Mesendoderm (in vitro differentiated cells): ENCODE results near the gene ROR1.

Source experiments
- DNase-seq: peaks from one replicate; pipeline ENCODE4 v3.0.0; 2013
- H2AK5ac ChIP-seq: 2 replicates; pipeline ENCODE4 v1.6.1; 2013; ENCODE audit warnings: low read length, inconsistent platforms
- H2BK120ac ChIP-seq: 2 replicates; pipeline ENCODE4 v1.6.1; 2013; ENCODE audit warnings: low read depth, mild to moderate bottlenecking, low read length, moderate library complexity, mixed read lengths
- H2BK15ac ChIP-seq: replicated peaks from 2 replicates; pipeline ENCODE4 v1.6.1; 2013; ENCODE audit warnings: low read depth, mild to moderate bottlenecking, moderate library complexity
- H2BK5ac ChIP-seq: 2 replicates; pipeline ENCODE4 v1.6.1; 2013; ENCODE audit warnings: low read length, inconsistent platforms
- H3K18ac ChIP-seq: 2 replicates; pipeline ENCODE4 v1.6.1; 2013; ENCODE audit warnings: mild to moderate bottlenecking, low read length, mixed read lengths
- H3K23ac ChIP-seq: one replicate; pipeline ENCODE4 v1.6.1; 2013; ENCODE audit warnings: low read length
- H3K27ac ChIP-seq: 2 replicates; pipeline ENCODE4 v1.5.1; 2013; ENCODE audit warnings: low read depth, mild to moderate bottlenecking, inconsistent platforms, low read length, moderate library complexity
- H3K27me3 ChIP-seq: 2 replicates; pipeline ENCODE4 v1.6.1; 2013; ENCODE audit warnings: low read length, control low read depth, mild to moderate bottlenecking, inconsistent platforms; ENCODE audit not compliant: insufficient read depth, poor library complexity
- H3K36me3 ChIP-seq: 2 replicates; pipeline ENCODE4 v1.6.1; 2013; ENCODE audit warnings: low read length, inconsistent platforms; ENCODE audit not compliant: control insufficient read depth, insufficient read depth
- H3K4ac ChIP-seq: one replicate; pipeline ENCODE4 v1.6.1; 2013; ENCODE audit warnings: low read depth, mild to moderate bottlenecking, low read length, moderate library complexity
- H3K4me1 ChIP-seq: 2 replicates; pipeline ENCODE4 v1.6.1; 2013; ENCODE audit warnings: low read depth, low read length, inconsistent platforms; ENCODE audit not compliant: control insufficient read depth
- H3K4me2 ChIP-seq: 2 replicates; pipeline ENCODE4 v1.6.1; 2013; ENCODE audit warnings: low read length
- H3K4me3 ChIP-seq: 2 replicates; pipeline ENCODE4 v1.5.1; 2013; ENCODE audit warnings: mild to moderate bottlenecking, low read length
- H3K56ac ChIP-seq: one replicate; pipeline ENCODE4 v1.6.1; 2013; ENCODE audit warnings: low read length
- H3K79me1 ChIP-seq: 2 replicates; pipeline ENCODE4 v1.6.1; 2013; ENCODE audit warnings: low read length, inconsistent platforms
- H3K79me2 ChIP-seq: 2 replicates; pipeline ENCODE4 v1.6.1; 2013; ENCODE audit warnings: mild to moderate bottlenecking, low read length; ENCODE audit not compliant: control insufficient read depth, insufficient read depth
- H3K9ac ChIP-seq: 2 replicates; pipeline ENCODE4 v1.6.1; 2013; ENCODE audit warnings: low read length, inconsistent platforms
- H4K5ac ChIP-seq: one replicate; pipeline ENCODE4 v1.6.1; 2013; ENCODE audit warnings: low read length
- H4K8ac ChIP-seq: one replicate; pipeline ENCODE4 v1.6.1; 2013; ENCODE audit warnings: low read depth, mild to moderate bottlenecking, control low read depth, low read length, moderate library complexity
- WGBS: extraction: QIAGEN DNeasy Blood & Tissue Kit; methylation state at CpG from one replicate; pipeline ENCODE4 v1.1.7; 2013; ENCODE audit warnings: low lambda C conversion rate, missing lambda C conversion rate; ENCODE audit not compliant: insufficient coverage; ENCODE audit errors: extremely low coverage; 5-methylcytosine and 5-hydroxymethylcytosine counted together

Gene ROR1

DNA sequence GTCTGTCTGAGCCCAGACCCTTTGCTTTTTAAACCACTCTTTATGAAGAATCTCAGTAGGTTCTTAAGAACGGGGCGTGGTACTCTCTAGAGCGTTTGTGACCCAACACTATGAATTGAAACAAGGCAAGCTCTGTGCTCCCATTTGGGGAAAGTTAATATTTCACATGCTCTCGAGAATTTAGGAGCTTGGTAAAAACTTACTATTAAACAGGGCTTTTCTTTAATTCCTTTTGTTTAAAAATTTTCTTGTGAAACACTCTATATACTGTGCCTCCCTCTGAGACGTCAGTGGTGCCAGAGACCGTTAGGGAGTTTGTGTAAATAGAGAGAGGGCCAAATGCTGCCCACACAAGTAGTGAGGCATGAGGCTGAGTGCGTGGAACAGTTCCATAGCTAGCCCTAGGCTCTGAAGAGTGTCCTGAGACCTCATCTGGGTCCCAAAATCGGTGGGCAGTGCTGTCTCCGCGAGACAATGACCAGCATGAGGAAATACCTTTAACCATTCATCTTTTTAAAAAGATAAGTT lies 144.7 kb downstream of the ROR1 start:
- Histone ChIP-seq H3K4me3 (no peak overlapping the region), H4K5ac (no peak overlapping the region), H3K4me1 (peaks cover 10% of the 10 kb centered on the region), H4K8ac (no peak overlapping the region), H2BK15ac (no peak overlapping the region), H2BK120ac (no peak overlapping the region), H3K4me2 (no peak overlapping the region), H3K23ac (no peak overlapping the region), H3K79me1 (peaks cover 2% of the 10 kb centered on the region), H3K9ac (no peak overlapping the region), H3K18ac (no peak overlapping the region), H2BK5ac (no peak overlapping the region), H2AK5ac (no peak overlapping the region), H3K27ac (no peak overlapping the region), H3K36me3 (no peaks in the 10 kb centered on the region), H3K79me2 (peaks cover 5% of the 10 kb centered on the region), H3K4ac (no peak overlapping the region), H3K27me3 (no peaks in the 10 kb centered on the region), H3K56ac (no peak overlapping the region)
- no peak for DNase-seq
- WGBS = no CpG with 5 or more reads among the region's 10 CpGs

DNA sequence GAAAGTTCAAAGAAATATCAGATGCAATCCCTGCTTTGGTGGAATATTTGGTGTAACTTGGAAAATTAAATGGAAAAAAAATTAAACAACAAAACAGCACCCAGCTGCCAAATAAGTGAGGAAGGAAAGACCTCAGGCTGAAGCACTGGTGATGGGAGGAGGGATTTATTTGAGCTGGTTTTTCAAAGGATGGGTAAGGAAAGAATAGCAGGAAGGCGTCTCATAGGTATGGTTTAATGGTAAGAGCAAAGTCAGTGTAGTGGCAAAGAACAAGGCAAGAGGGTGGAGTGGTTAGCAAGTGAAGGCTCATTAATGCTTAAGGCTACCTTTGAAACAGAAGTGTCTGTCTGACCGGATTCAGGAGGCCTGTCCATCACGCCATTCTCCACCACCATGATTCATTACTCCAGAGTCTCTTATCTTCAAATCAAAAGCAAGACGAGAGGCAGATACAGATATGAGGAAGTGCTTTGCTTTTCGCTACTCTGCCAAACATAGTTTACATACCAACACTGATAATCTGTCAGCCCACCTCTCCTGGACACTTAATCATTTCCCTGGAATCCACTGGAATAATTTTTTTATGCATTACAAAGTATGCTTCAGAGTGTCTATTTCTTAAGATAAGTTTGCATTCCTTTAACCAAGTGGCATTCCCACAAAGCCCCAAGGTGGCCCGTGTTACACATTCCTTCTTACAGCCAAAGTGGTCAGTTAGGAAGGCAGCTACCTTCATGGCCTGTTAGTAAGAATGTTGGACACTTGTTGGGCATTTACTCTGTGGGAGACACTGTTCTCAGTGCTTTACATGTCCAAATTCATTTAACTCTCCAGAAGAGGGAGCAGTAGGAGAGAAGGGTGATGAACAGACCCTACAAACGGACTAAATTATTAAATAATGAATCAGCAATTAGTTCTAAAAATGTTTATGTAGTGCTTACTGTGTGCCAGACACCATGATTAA lies 146.6 kb downstream of the ROR1 start:
- Histone ChIP-seq H4K8ac (no peak overlapping the region), H2BK5ac (no peak overlapping the region), H3K18ac (no peak overlapping the region), H3K4me2 (no peak overlapping the region), H4K5ac (no peak overlapping the region), H3K27ac (no peak overlapping the region), H2AK5ac (no peak overlapping the region), H3K79me2 (no peaks in the 10 kb centered on the region), H3K9ac (no peak overlapping the region), H2BK120ac (no peak overlapping the region), H3K4me3 (no peak overlapping the region), H3K79me1 (no peaks in the 10 kb centered on the region), H2BK15ac (no peak overlapping the region), H3K36me3 (no peaks in the 10 kb centered on the region), H3K27me3 (no peaks in the 10 kb centered on the region), H3K4ac (no peak overlapping the region), H3K56ac (no peak overlapping the region), H3K4me1 (no peaks in the 10 kb centered on the region), H3K23ac (no peak overlapping the region)
- peak; percentile 37 for DNase-seq
- WGBS = no CpG with 5 or more reads among the region's 7 CpGs

DNA sequence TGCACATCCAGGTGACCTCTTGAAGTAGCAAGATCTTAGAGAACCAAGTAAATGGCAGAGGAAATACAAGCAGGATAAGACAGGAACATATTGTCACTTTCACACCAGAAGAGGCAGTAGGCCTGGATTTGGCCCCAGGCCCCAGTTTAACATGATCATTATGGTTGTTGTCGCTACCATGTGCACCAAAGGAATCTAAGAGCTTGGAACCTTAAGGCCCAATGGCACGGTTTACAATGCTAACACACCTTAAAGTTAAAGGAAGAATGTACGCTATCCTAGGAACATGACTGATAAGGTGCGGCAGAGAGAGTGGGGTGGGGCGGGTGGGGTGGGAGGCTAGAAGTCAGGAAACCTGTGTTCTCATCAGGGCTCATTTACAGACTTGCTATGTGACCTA lies 147.5 kb downstream of the ROR1 start:
- no CpG with 5 or more reads among the region's 5 CpGs for WGBS
- Histone ChIP-seq H3K4ac (no peak overlapping the region), H3K18ac (no peak overlapping the region), H2BK15ac (no peak overlapping the region), H3K9ac (no peak overlapping the region), H2BK120ac (no peak overlapping the region), H4K8ac (no peak overlapping the region), H3K27ac (no peak overlapping the region), H3K27me3 (no peaks in the 10 kb centered on the region), H2AK5ac (no peak overlapping the region), H3K36me3 (no peaks in the 10 kb centered on the region), H3K4me2 (no peak overlapping the region), H3K79me2 (no peaks in the 10 kb centered on the region), H4K5ac (no peak overlapping the region), H3K56ac (no peak overlapping the region), H3K4me1 (no peaks in the 10 kb centered on the region), H3K79me1 (no peaks in the 10 kb centered on the region), H3K4me3 (no peak overlapping the region), H3K23ac (no peak overlapping the region), H2BK5ac (no peak overlapping the region)
- DNase-seq = no peak

- H3K23ac ChIP-seq = no peak overlapping the region
- H4K5ac ChIP-seq = no peak overlapping the region
- no peaks in the 10 kb centered on the region for H3K79me1 ChIP-seq
- no peaks in the 10 kb centered on the region for H3K27me3 ChIP-seq
- no peak overlapping the region for H3K4me3 ChIP-seq
- H2BK15ac ChIP-seq = no peak overlapping the region
- no peaks in the 10 kb centered on the region for H3K36me3 ChIP-seq
- no peak overlapping the region for H3K9ac ChIP-seq
- H2BK5ac ChIP-seq = no peak overlapping the region
- no peak overlapping the region for H3K4me2 ChIP-seq
- no peak for DNase-seq
- no peak overlapping the region for H2AK5ac ChIP-seq
- H3K4me1 ChIP-seq = no peaks in the 10 kb centered on the region
- no peaks in the 10 kb centered on the region for H3K79me2 ChIP-seq
- no peak overlapping the region for H4K8ac ChIP-seq
- H3K18ac ChIP-seq = no peak overlapping the region
- no peak overlapping the region for H3K27ac ChIP-seq
- no peak overlapping the region for H3K4ac ChIP-seq
- no peak overlapping the region for H2BK120ac ChIP-seq
- H3K56ac ChIP-seq = no peak overlapping the region
These were observed 148.0 kb downstream of the ROR1 start for GRCh38 chr1:63921802-63922201.

DNA sequence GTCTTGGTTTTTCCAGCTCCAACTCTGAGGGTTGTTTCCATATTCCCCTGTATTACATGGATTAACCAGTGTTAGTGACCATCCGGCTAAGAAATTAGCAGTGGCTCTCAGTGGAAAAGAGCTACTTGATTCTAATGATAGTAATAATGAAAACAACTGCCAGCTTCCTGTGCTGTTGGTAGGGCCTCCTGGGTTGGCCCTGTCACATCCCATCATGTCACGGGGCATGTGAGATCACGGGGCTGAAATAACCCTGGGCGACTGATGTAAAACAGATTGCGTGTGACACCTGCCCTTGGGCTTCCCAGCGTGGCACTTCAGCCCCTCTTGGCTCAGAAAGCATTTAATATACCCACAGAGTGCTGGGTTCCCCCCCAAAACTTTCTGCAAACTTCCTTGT lies 149.0 kb downstream of the ROR1 start:
- Histone ChIP-seq H3K4ac (no peak overlapping the region), H4K5ac (no peak overlapping the region), H2BK120ac (no peak overlapping the region), H3K79me1 (no peaks in the 10 kb centered on the region), H3K56ac (no peak overlapping the region), H2BK15ac (no peak overlapping the region), H3K36me3 (no peaks in the 10 kb centered on the region), H2BK5ac (no peak overlapping the region), H3K27ac (no peak overlapping the region), H3K79me2 (peaks cover 2% of the 10 kb centered on the region), H4K8ac (no peak overlapping the region), H3K27me3 (no peaks in the 10 kb centered on the region), H2AK5ac (no peak overlapping the region), H3K4me1 (no peaks in the 10 kb centered on the region), H3K4me2 (no peak overlapping the region), H3K9ac (no peak overlapping the region), H3K23ac (no peak overlapping the region), H3K18ac (no peak overlapping the region), H3K4me3 (no peak overlapping the region)
- DNase-seq = no peak
- WGBS = no CpG with 5 or more reads among the region's 6 CpGs
